ENCODE results near the gene CCDC27.
"Not testable (repeated sequence)": the region's sequence is repeated elsewhere in the genome, so short reads cannot be mapped to it uniquely, and the experiment has no call there.

CCDC27 gene

GRCh38 chr1:3735027-3735681 lies 17.1 kb upstream of the CCDC27 start:
- FAIRE-seq = no peak
- no peak for DNase-seq (ENCODE audit: insufficient read length, low spot score)

GRCh38 chr1:3735688-3736087 lies 16.6 kb upstream of the CCDC27 start:
- no peak for DNase-seq (ENCODE audit: insufficient read length, low spot score)
- no peak for FAIRE-seq

GRCh38 chr1:3736131-3736561 lies 16.1 kb upstream of the CCDC27 start:
- no peak for FAIRE-seq

GRCh38 chr1:3736708-3737107 lies 15.5 kb upstream of the CCDC27 start:
- no peak for DNase-seq (ENCODE audit: insufficient read length, low spot score)
- FAIRE-seq = no peak

More at GRCh38 chr1:3736131-3736561, 16.1 kb upstream of the CCDC27 start:
- DNase-seq (ENCODE audit: insufficient read length, low spot score) = no peak

GRCh38 chr1:3738943-3739342 lies 13.3 kb upstream of the CCDC27 start:
- FAIRE-seq = no peak
- no peak for DNase-seq (ENCODE audit: insufficient read length, low spot score)

- DNase-seq (ENCODE audit: insufficient read length, low spot score) = no peak
- FAIRE-seq = no peak
Observed at GRCh38 chr1:3740042-3740441, 12.2 kb upstream of the CCDC27 start.

- no peak for DNase-seq (ENCODE audit: insufficient read length, low spot score)
- no peak for FAIRE-seq
Observed at GRCh38 chr1:3740752-3741151, 11.5 kb upstream of the CCDC27 start.

GRCh38 chr1:3741566-3742438 lies 10.4 kb upstream of the CCDC27 start:
- no peak for DNase-seq (ENCODE audit: insufficient read length, low spot score)
- FAIRE-seq = no peak

GRCh38 chr1:3742439-3743298 lies 9.6 kb upstream of the CCDC27 start:
- FAIRE-seq (no peak), DNase-seq (ENCODE audit: insufficient read length, low spot score) (no peak)

GRCh38 chr1:3743421-3743820 lies 8.8 kb upstream of the CCDC27 start:
- FAIRE-seq = no peak
- DNase-seq (ENCODE audit: insufficient read length, low spot score) = no peak

GRCh38 chr1:3743826-3744225 lies 8.4 kb upstream of the CCDC27 start:
- FAIRE-seq (no peak), DNase-seq (ENCODE audit: insufficient read length, low spot score) (no peak)

GRCh38 chr1:3744646-3745045 lies 7.6 kb upstream of the CCDC27 start:
- no peak for DNase-seq (ENCODE audit: insufficient read length, low spot score)
- FAIRE-seq = no peak

GRCh38 chr1:3745071-3745470 lies 7.2 kb upstream of the CCDC27 start:
- DNase-seq (ENCODE audit: insufficient read length, low spot score) = no peak
- FAIRE-seq = no peak

- FAIRE-seq = no peak
Observed at GRCh38 chr1:3745590-3746381, 6.5 kb upstream of the CCDC27 start.

GRCh38 chr1:3746389-3746829 lies 5.8 kb upstream of the CCDC27 start:
- DNase-seq (ENCODE audit: insufficient read length, low spot score) (no peak), FAIRE-seq (no peak)

More at GRCh38 chr1:3745590-3746381, 6.5 kb upstream of the CCDC27 start:
- DNase-seq (ENCODE audit: insufficient read length, low spot score) = no peak

GRCh38 chr1:3746830-3747521 lies 5.3 kb upstream of the CCDC27 start:
- peak; percentile 83 for FAIRE-seq
- DNase-seq (ENCODE audit: insufficient read length, low spot score) = peak; percentile 99

- DNase-seq (ENCODE audit: insufficient read length, low spot score) = no peak
- FAIRE-seq = no peak
Observed at GRCh38 chr1:3747522-3747848, 4.8 kb upstream of the CCDC27 start.

- DNase-seq (ENCODE audit: insufficient read length, low spot score) (no peak), FAIRE-seq (no peak)
Observed at GRCh38 chr1:3747903-3748302, 4.3 kb upstream of the CCDC27 start.

GRCh38 chr1:3748316-3748900 lies 3.8 kb upstream of the CCDC27 start:
- FAIRE-seq; DNase-seq (ENCODE audit: insufficient read length, low spot score): not testable (repeated sequence)
